B cell (primary cell): ENCODE results near the gene FRMD4A.
"Not testable (repeated sequence)": the region's sequence is repeated elsewhere in the genome, so short reads cannot be mapped to it uniquely, and the experiment has no call there.

Source experiments
- EZH2 ChIP-seq: IDR thresholded peaks from 2 replicates; pipeline ENCODE4 v1.6.1; 2012; ENCODE audit warnings: borderline replicate concordance, low read depth, mild to moderate bottlenecking, moderate library complexity, low read length; ENCODE audit not compliant: insufficient read depth, poor library complexity, severe bottlenecking
- TF ChIP-seq, protein P1 (sequence below): fragments of 200-600 bp; IDR thresholded peaks from one replicate; pipeline ENCODE4 v1.8.0; 2022; ENCODE audit warnings: antibody characterized with exemption, mild to moderate bottlenecking

DNA sequence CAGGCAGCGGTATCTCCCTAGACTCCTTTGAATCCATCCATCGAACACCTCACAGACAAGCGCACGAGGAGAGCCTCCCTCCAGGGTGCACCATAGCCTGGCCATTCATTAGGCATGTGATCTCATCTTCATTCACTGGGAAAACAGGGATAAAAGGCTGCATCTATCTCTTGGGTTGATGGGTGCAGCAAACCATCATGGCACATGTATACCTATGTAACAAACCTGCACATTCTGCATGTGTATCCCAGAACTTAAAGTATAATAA, 552.1 kb downstream of the FRMD4A start:
- TF ChIP-seq, protein P1, sequence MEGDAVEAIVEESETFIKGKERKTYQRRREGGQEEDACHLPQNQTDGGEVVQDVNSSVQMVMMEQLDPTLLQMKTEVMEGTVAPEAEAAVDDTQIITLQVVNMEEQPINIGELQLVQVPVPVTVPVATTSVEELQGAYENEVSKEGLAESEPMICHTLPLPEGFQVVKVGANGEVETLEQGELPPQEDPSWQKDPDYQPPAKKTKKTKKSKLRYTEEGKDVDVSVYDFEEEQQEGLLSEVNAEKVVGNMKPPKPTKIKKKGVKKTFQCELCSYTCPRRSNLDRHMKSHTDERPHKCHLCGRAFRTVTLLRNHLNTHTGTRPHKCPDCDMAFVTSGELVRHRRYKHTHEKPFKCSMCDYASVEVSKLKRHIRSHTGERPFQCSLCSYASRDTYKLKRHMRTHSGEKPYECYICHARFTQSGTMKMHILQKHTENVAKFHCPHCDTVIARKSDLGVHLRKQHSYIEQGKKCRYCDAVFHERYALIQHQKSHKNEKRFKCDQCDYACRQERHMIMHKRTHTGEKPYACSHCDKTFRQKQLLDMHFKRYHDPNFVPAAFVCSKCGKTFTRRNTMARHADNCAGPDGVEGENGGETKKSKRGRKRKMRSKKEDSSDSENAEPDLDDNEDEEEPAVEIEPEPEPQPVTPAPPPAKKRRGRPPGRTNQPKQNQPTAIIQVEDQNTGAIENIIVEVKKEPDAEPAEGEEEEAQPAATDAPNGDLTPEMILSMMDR = not testable (repeated sequence)
- not testable (repeated sequence) for TF ChIP-seq EZH2
